ENCODE data around the gene TERB1. TPM values are rescaled to one million over a fixed set of nuclear protein-coding genes. Genes with fewer than 3 reads are reported as not detected.

The TERB1 gene
- total RNA-seq, 1 experiment from 2014 or later = not detected

DNA sequence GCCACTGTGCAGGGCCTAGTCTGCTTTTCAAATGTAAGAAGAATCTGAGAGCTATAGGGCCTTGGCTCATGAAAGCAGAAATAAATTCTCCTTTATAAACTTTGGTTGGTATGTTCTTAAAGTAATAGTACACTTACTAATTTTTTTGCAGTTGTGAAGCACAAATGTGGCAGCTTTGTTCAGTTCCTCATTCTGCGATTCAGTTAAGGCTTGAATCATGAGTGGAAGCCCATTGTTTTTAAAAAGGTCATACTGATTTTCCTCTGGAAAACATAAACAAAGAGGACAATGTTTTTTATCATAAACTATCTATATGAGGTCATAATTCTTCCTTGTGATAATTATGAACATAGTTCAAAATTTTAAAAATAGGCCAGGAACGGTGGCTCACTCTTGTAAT lies 26.4 kb downstream of the TERB1 start:
- POLR2A ChIA-PET = no interaction called here
- DNase-seq (ENCODE audit: low read depth, low spot score) (no peak), ATAC-seq (no peak)
- Histone ChIP-seq H3K9ac (ENCODE audit: low read length) (no peak overlapping the region), H3K9me2 (ENCODE audit: insufficient read depth) (no peaks in the 10 kb centered on the region), H4K20me1 (ENCODE audit: insufficient read depth) (no peaks in the 10 kb centered on the region), H3K27ac (ENCODE audit: low read depth, low read length) (no peak overlapping the region), H2AFZ (ENCODE audit: low read depth, low read length, poor library complexity, severe bottlenecking) (no peak overlapping the region), H3K4me1 (ENCODE audit: control insufficient read depth in 1 of 2, insufficient read depth in 2 of 2, low read length in 2 of 2) (no peaks in the 10 kb centered on the region), H3K4me2 (ENCODE audit: low read length) (no peak overlapping the region), H3K79me2 (ENCODE audit: insufficient read depth, low read length) (no peaks in the 10 kb centered on the region), H3K4me3 (replicated peaks in 1 of 2; ENCODE audit: low read depth in 1 of 2, low read length in 2 of 2) (no peak overlapping the region), H3K9me3 (ENCODE audit: control insufficient read depth in 1 of 2, insufficient read depth in 1 of 2, low read depth in 1 of 2, low read length in 2 of 2) (no peaks in the 10 kb centered on the region), H3K36me3 (ENCODE audit: control insufficient read depth in 1 of 2, insufficient read depth in 2 of 2, low read length in 2 of 2) (no peaks in the 10 kb centered on the region), H3K27me3 (ENCODE audit: insufficient read depth, low read length) (no peaks in the 10 kb centered on the region)
- no TSS peak for BruUV-seq (replicated peaks)
- RAD21 ChIA-PET (ENCODE audit: low non-redundant PET in 1 of 2, low total read pairs in 2 of 2, uncharacterized antibody in 2 of 2, unreplicated experiment in 2 of 2) = no interaction called here
- TF ChIP-seq TCF7L2 (IDR thresholded peaks at IDR 0.05; ENCODE audit: borderline replicate concordance, extremely low read depth, insufficient read depth, insufficient read length) (no peak), CBX3 (IDR thresholded peaks at IDR 0.05; ENCODE audit: low read depth) (no peak), CEBPB (IDR thresholded peaks at IDR 0.05; ENCODE audit: low read depth) (no peak), SRF (IDR thresholded peaks at IDR 0.05; ENCODE audit: low read depth) (no peak), YY1 (IDR thresholded peaks at IDR 0.05; ENCODE audit: extremely low read depth, insufficient replicate concordance, low read depth, low read length) (no peak), SP1 (IDR thresholded peaks at IDR 0.05; ENCODE audit: low read depth) (no peak), ELF1 (IDR thresholded peaks at IDR 0.05; ENCODE audit: borderline replicate concordance, low read depth) (no peak), ZFX (IDR thresholded peaks at IDR 0.05) (no peak), EZH2phosphoT487 (IDR thresholded peaks at IDR 0.05; ENCODE audit: borderline replicate concordance) (no peak), FOSL1 (IDR thresholded peaks at IDR 0.05; ENCODE audit: low read depth) (no peak)
- TF ChIP-seq, protein P1, sequence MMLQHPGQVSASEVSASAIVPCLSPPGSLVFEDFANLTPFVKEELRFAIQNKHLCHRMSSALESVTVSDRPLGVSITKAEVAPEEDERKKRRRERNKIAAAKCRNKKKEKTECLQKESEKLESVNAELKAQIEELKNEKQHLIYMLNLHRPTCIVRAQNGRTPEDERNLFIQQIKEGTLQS (IDR thresholded peaks at IDR 0.05) = no peak
- TF ChIP-seq, protein P2, sequence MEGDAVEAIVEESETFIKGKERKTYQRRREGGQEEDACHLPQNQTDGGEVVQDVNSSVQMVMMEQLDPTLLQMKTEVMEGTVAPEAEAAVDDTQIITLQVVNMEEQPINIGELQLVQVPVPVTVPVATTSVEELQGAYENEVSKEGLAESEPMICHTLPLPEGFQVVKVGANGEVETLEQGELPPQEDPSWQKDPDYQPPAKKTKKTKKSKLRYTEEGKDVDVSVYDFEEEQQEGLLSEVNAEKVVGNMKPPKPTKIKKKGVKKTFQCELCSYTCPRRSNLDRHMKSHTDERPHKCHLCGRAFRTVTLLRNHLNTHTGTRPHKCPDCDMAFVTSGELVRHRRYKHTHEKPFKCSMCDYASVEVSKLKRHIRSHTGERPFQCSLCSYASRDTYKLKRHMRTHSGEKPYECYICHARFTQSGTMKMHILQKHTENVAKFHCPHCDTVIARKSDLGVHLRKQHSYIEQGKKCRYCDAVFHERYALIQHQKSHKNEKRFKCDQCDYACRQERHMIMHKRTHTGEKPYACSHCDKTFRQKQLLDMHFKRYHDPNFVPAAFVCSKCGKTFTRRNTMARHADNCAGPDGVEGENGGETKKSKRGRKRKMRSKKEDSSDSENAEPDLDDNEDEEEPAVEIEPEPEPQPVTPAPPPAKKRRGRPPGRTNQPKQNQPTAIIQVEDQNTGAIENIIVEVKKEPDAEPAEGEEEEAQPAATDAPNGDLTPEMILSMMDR (IDR thresholded peaks at IDR 0.05 in 2 of 3, conservative IDR thresholded peaks at IDR 0.05 in 1 of 3; ENCODE audit: borderline replicate concordance in 1 of 3, insufficient read depth in 1 of 3, low read depth in 2 of 3, low read length in 2 of 3) = no peak
- TF ChIP-seq, protein P3, sequence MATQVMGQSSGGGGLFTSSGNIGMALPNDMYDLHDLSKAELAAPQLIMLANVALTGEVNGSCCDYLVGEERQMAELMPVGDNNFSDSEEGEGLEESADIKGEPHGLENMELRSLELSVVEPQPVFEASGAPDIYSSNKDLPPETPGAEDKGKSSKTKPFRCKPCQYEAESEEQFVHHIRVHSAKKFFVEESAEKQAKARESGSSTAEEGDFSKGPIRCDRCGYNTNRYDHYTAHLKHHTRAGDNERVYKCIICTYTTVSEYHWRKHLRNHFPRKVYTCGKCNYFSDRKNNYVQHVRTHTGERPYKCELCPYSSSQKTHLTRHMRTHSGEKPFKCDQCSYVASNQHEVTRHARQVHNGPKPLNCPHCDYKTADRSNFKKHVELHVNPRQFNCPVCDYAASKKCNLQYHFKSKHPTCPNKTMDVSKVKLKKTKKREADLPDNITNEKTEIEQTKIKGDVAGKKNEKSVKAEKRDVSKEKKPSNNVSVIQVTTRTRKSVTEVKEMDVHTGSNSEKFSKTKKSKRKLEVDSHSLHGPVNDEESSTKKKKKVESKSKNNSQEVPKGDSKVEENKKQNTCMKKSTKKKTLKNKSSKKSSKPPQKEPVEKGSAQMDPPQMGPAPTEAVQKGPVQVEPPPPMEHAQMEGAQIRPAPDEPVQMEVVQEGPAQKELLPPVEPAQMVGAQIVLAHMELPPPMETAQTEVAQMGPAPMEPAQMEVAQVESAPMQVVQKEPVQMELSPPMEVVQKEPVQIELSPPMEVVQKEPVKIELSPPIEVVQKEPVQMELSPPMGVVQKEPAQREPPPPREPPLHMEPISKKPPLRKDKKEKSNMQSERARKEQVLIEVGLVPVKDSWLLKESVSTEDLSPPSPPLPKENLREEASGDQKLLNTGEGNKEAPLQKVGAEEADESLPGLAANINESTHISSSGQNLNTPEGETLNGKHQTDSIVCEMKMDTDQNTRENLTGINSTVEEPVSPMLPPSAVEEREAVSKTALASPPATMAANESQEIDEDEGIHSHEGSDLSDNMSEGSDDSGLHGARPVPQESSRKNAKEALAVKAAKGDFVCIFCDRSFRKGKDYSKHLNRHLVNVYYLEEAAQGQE (IDR thresholded peaks at IDR 0.05; ENCODE audit: low read depth) = no peak
- TF ChIP-seq, protein P4, sequence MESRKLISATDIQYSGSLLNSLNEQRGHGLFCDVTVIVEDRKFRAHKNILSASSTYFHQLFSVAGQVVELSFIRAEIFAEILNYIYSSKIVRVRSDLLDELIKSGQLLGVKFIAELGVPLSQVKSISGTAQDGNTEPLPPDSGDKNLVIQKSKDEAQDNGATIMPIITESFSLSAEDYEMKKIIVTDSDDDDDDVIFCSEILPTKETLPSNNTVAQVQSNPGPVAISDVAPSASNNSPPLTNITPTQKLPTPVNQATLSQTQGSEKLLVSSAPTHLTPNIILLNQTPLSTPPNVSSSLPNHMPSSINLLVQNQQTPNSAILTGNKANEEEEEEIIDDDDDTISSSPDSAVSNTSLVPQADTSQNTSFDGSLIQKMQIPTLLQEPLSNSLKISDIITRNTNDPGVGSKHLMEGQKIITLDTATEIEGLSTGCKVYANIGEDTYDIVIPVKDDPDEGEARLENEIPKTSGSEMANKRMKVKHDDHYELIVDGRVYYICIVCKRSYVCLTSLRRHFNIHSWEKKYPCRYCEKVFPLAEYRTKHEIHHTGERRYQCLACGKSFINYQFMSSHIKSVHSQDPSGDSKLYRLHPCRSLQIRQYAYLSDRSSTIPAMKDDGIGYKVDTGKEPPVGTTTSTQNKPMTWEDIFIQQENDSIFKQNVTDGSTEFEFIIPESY (IDR thresholded peaks at IDR 0.05; ENCODE audit: extremely low read depth, insufficient replicate concordance, low read length) = no peak
- CTCF ChIA-PET = no interaction called here
- intact Hi-C loops (cut with micrococcal nuclease) = no loop called here
